Breast epithelium (tissue), 4 donors: Measurements from ENCODE around the gene TENM3. TPM values are rescaled to one million over a fixed set of nuclear protein-coding genes. Genes with fewer than 3 reads are reported as not detected.

Experiments used
- DNase-seq, 2 donors: peaks; one replicate each; pipeline ENCODE4 v3.0.0-alpha.2; 2019; ENCODE audit warnings: low spot score in 2 of 2
- H3K27ac ChIP-seq, 2 donors: fragments of 200-600 bp; sonication (generic) in 1 of 2; one replicate each; pipeline ENCODE4 v1.5.1; 2016 to 2019; ENCODE audit warnings: mild to moderate bottlenecking in 1 of 2
- H3K27me3 ChIP-seq, 2 donors: fragments of 200-600 bp; sonication (generic) in 1 of 2; one replicate each; pipeline versions ENCODE4 v1.5.1 to v1.6.0; 2017 to 2019; ENCODE audit warnings: control low read depth in 1 of 2, mild to moderate bottlenecking in 1 of 2
- H3K36me3 ChIP-seq: fragments of 200-600 bp; one replicate; pipeline ENCODE4 v1.5.1; 2019
- H3K4me1 ChIP-seq, 2 donors: fragments of 200-600 bp; sonication (generic); one replicate each; pipeline ENCODE4 v1.5.1; 2016 to 2019; ENCODE audit warnings: control low read depth in 1 of 2
- H3K4me3 ChIP-seq, 3 donors: fragments of 200-600 bp; sonication (generic); 1 replicate in 2 of 3; 2 replicates in 1 of 3; pipeline ENCODE4 v1.5.1; 2016 to 2019; ENCODE audit warnings: mild to moderate bottlenecking in 3 of 3, moderate library complexity in 2 of 3
- H3K9me3 ChIP-seq, 2 donors: fragments of 200-600 bp; sonication (generic) in 1 of 2; one replicate each; pipeline ENCODE4 v1.5.1; 2016 to 2019; ENCODE audit warnings: control low read depth in 1 of 2
- POLR2A ChIP-seq: fragments of 450-650 bp; IDR thresholded peaks from one replicate; pipeline ENCODE4 v1.6.1; 2016; ENCODE audit warnings: antibody characterized with exemption, mild to moderate bottlenecking, moderate library complexity
- POLR2AphosphoS5 ChIP-seq, 3 donors: sonication (generic); formaldehyde crosslinking; IDR thresholded peaks; one replicate each; pipeline ENCODE4 v1.6.1; 2017; ENCODE audit warnings: antibody characterized with exemption in 3 of 3
- intact Hi-C: fragments of 100-400 bp; cut with DNase I; formaldehyde crosslinking; loops from one replicate; pipeline ENCODE4 v1.15.1; 2023; ENCODE audit warnings: low total_unique reads
- total RNA-seq, 3 donors: library from RNA; depleted of rRNA; stranded (reverse); fragments of >200 nt; gene quantifications; one replicate each; pipeline ENCODE4 v1.1.0, GENCODE V29; 2016
- TF ChIP-seq, protein P1 (sequence below), 3 donors: fragments of 450-650 bp; IDR thresholded peaks; one replicate each; pipeline ENCODE4 v1.5.1; 2016 to 2017; ENCODE audit warnings: antibody characterized with exemption in 3 of 3, mild to moderate bottlenecking in 3 of 3, moderate library complexity in 3 of 3

TENM3 gene
- total RNA-seq, 3 donors from 2014 or later, result 4.6 to 30.6 (median 8.8) TPM

DNA sequence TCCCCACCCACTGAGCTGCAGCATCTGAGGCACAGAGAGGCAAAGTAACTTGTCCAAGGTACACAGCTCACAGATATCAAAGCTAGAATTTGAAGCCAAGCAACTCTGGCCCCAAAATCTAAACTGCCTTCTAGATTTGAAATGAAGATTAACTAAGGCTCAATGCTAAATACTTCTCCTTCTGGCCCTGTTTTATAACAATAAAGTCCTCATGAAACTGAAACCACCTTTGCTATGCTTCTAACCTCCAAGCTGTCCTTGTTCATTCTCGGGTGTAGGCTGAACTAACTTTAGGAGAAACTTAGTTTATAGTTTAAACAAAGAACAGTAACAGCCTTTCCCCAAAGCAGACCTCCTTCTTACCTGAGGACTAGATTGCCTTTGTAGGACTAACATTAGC lies 580.4 kb downstream of the TENM3 start:
- H3K27ac ChIP-seq, result no peak overlapping the region
- DNase-seq, result no peak
- no peaks in the 10 kb centered on the region for H3K36me3 ChIP-seq
- H3K9me3 ChIP-seq, result no peaks in the 10 kb centered on the region
- intact Hi-C loops, result no loop called here
- no peaks in the 10 kb centered on the region for H3K4me1 ChIP-seq
- TF ChIP-seq, protein P1, sequence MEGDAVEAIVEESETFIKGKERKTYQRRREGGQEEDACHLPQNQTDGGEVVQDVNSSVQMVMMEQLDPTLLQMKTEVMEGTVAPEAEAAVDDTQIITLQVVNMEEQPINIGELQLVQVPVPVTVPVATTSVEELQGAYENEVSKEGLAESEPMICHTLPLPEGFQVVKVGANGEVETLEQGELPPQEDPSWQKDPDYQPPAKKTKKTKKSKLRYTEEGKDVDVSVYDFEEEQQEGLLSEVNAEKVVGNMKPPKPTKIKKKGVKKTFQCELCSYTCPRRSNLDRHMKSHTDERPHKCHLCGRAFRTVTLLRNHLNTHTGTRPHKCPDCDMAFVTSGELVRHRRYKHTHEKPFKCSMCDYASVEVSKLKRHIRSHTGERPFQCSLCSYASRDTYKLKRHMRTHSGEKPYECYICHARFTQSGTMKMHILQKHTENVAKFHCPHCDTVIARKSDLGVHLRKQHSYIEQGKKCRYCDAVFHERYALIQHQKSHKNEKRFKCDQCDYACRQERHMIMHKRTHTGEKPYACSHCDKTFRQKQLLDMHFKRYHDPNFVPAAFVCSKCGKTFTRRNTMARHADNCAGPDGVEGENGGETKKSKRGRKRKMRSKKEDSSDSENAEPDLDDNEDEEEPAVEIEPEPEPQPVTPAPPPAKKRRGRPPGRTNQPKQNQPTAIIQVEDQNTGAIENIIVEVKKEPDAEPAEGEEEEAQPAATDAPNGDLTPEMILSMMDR (IDR thresholded peaks at IDR 0.05), result no peak
- TF ChIP-seq POLR2A (no peak), POLR2AphosphoS5 (IDR thresholded peaks at IDR 0.05) (no peak)
- no peaks in the 10 kb centered on the region for H3K27me3 ChIP-seq
- no peak overlapping the region for H3K4me3 ChIP-seq

DNA sequence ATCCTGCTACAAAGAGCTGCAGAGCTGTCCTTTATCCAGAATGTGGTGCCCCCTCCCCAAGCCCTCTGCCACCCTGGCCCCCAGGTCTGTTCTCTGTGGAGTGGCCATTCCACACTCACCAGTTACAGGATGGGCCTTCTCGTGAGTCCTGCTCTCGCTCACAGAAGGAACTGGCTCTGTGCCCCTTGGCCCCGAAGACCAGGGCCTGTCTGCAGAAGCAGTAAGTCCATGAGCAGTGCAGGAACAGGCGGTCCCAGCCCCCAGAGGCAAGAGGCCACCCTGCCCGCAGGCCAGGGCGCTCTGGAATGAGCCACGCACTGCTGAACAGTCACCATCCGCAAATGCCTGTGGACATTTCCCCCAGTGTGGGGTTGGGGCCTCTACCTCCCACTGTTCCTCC lies 581.8 kb downstream of the TENM3 start:
- no peaks in the 10 kb centered on the region for H3K4me1 ChIP-seq
- no peaks in the 10 kb centered on the region for H3K27me3 ChIP-seq
- DNase-seq, result no peak
- no peaks in the 10 kb centered on the region for H3K36me3 ChIP-seq
- H3K4me3 ChIP-seq, result no peak overlapping the region
- no peak for TF ChIP-seq POLR2A
- no peak overlapping the region for H3K27ac ChIP-seq
- no peaks in the 10 kb centered on the region for H3K9me3 ChIP-seq
- intact Hi-C loops, result no loop called here

DNA sequence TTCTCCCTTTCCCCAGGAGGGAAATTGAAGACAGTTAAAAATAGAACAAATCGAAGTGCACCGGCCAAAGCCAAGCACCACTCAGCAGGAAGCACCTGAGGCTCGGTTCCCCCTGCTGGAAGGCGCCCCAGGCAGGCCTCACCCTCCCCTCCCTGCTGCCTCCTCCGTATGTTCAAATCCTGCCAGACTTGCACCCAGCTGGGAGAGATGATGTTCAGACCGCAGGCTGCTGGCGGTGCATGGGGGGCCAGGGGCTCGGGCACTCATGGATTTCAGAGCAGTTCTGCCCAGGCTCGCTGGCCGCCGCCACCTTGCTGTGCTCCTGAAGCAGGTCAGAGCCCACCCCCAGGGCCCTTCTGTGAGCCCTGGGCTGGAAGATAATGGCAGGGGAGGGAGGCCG lies 582.6 kb downstream of the TENM3 start:
- Histone ChIP-seq H3K4me1 (no peaks in the 10 kb centered on the region), H3K9me3 (no peaks in the 10 kb centered on the region), H3K4me3 (no peak overlapping the region), H3K27ac (no peak overlapping the region), H3K27me3 (no peaks in the 10 kb centered on the region), H3K36me3 (no peaks in the 10 kb centered on the region)
- intact Hi-C loops, result no loop called here
- DNase-seq, result no peak
- no peak for TF ChIP-seq POLR2AphosphoS5 (IDR thresholded peaks at IDR 0.05)
- TF ChIP-seq, protein P1 (IDR thresholded peaks at IDR 0.05), result no peak
- no peak for TF ChIP-seq POLR2A

DNA sequence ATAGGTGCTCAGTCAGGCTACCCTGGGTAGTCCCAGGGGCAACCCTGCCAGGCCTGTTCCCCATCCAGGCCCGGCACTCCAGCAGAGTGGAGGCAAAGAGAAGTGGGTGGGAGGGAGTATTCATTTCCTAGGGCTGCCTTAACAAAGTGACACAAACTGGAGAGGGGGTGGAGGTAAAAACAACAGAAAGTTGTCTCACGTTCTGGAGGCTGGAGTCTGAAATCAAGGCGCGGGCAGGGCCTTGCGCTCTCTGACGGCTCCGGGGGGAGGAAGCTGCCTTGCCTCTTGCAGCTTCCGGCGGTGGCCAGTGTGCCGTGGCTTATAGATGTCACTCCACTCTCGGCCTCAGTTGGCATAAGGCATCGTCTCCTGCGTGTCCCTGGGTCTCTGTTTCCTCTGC lies 583.2 kb downstream of the TENM3 start:
- no peak for DNase-seq
- H3K4me1 ChIP-seq, result no peaks in the 10 kb centered on the region
- H3K9me3 ChIP-seq, result no peaks in the 10 kb centered on the region
- no peaks in the 10 kb centered on the region for H3K36me3 ChIP-seq
- H3K4me3 ChIP-seq, result no peak overlapping the region
- no peak overlapping the region for H3K27ac ChIP-seq
- intact Hi-C loops, result no loop called here
- TF ChIP-seq POLR2AphosphoS5 (IDR thresholded peaks at IDR 0.05) (no peak), POLR2A (no peak)
- TF ChIP-seq, protein P1 (IDR thresholded peaks at IDR 0.05), result no peak
- H3K27me3 ChIP-seq, result no peaks in the 10 kb centered on the region

DNA sequence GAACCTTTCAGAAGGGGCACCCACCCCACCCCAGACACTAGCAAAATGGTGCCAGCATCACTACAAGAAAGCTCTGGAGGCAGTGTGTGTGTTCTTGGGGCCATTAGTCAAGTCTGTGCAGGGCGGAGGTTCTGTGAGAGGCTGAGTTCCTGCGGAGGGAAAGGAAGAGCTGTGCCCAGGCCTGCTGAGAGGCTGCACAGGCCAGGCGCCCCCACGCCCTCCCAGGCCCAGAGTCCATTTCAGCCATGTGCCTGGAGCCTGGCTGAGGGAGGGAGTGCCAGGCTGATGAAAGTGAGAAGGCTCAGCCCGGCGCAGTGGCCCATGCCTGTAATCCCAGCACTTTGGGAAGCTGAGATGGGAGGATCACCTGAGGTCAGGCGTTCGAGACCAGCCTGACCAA lies 584.0 kb downstream of the TENM3 start:
- intact Hi-C loops, result no loop called here
- H3K36me3 ChIP-seq, result no peaks in the 10 kb centered on the region
- H3K27me3 ChIP-seq, result no peaks in the 10 kb centered on the region
- TF ChIP-seq, protein P1 (IDR thresholded peaks at IDR 0.05), result no peak
- TF ChIP-seq POLR2A, result no peak
- no peak for TF ChIP-seq POLR2AphosphoS5 (IDR thresholded peaks at IDR 0.05)
- H3K4me3 ChIP-seq, result no peak overlapping the region
- no peaks in the 10 kb centered on the region for H3K9me3 ChIP-seq
- H3K27ac ChIP-seq, result no peak overlapping the region
- no peak for DNase-seq
- no peaks in the 10 kb centered on the region for H3K4me1 ChIP-seq

DNA sequence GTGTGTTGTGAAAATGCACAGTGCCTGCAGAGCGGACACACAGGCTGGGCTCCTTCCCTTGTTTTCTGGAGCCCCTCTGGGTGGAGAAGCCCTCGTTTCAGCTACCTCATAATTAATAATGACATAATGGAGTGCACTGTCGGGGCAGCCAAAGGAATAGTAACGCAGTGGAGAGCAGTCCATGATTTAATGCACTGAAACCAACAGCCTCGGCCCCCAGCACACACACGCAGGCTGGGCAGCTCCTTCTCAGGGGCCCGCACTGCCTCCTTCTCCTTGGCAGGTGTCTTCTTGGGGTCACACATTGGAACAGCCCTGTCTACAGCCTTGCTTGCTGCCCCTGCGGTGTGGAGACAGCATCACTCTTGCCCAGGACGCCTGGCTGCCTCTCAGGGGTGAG lies 584.8 kb downstream of the TENM3 start:
- H3K4me1 ChIP-seq, result no peaks in the 10 kb centered on the region
- DNase-seq, result no peak
- H3K27me3 ChIP-seq, result no peaks in the 10 kb centered on the region
- no peaks in the 10 kb centered on the region for H3K36me3 ChIP-seq
- TF ChIP-seq POLR2A (no peak), POLR2AphosphoS5 (IDR thresholded peaks at IDR 0.05) (no peak)
- TF ChIP-seq, protein P1 (IDR thresholded peaks at IDR 0.05), result no peak
- H3K27ac ChIP-seq, result no peak overlapping the region
- no peak overlapping the region for H3K4me3 ChIP-seq
- intact Hi-C loops, result no loop called here
- H3K9me3 ChIP-seq, result no peaks in the 10 kb centered on the region
